RWPE2 (cell line): ENCODE data around the gene LCN1.

Experiments
- ATAC-seq: fragments of 200-7000 bp; cut with Tn5 transposase; 3 replicates; pipeline ENCODE4 v1.9.1; 2021; ENCODE audit warnings: low read depth
- DNase-seq: peaks from one replicate; pipeline ENCODE4 v3.0.0-alpha.2; 2020; ENCODE audit warnings: low spot score
- H3K27ac ChIP-seq: fragments of 450-650 bp; 2 replicates; pipeline ENCODE4 v1.5.1; 2017; ENCODE audit warnings: mild to moderate bottlenecking; ENCODE audit not compliant: poor library complexity, severe bottlenecking
- H3K27me3 ChIP-seq: fragments of 250-450 bp; sonication (Bioruptor Pico); 2 replicates; pipeline ENCODE4 v1.5.1; 2021; ENCODE audit warnings: mild to moderate bottlenecking, moderate library complexity; ENCODE audit not compliant: insufficient read depth, poor library complexity, severe bottlenecking
- H3K36me3 ChIP-seq: fragments of 250-450 bp; sonication (Bioruptor Pico); 2 replicates; pipeline ENCODE4 v1.5.1; 2020; ENCODE audit warnings: low read depth, mild to moderate bottlenecking, moderate library complexity
- H3K4me1 ChIP-seq: fragments of 250-450 bp; sonication (Bioruptor Pico); 2 replicates; pipeline ENCODE4 v1.5.1; 2021; ENCODE audit warnings: mild to moderate bottlenecking, moderate library complexity; ENCODE audit not compliant: insufficient read depth, poor library complexity, severe bottlenecking
- H3K4me3 ChIP-seq: fragments of 250-450 bp; sonication (Bioruptor Pico); 2 replicates; pipeline ENCODE4 v1.5.1; 2021; ENCODE audit warnings: mild to moderate bottlenecking, moderate library complexity; ENCODE audit not compliant: severe bottlenecking
- H3K9me3 ChIP-seq: fragments of 250-450 bp; sonication (Bioruptor Pico); 2 replicates; pipeline ENCODE4 v1.5.1; 2021; ENCODE audit warnings: mild to moderate bottlenecking, moderate library complexity; ENCODE audit not compliant: severe bottlenecking
- CTCF ChIP-seq: fragments of 450-650 bp; IDR thresholded peaks from one replicate; pipeline ENCODE4 v1.5.1; 2017; ENCODE audit warnings: mild to moderate bottlenecking, moderate library complexity; ENCODE audit not compliant: poor library complexity, severe bottlenecking

The LCN1 gene

GRCh38 chr9:135476561-135477355, 44.5 kb upstream of the LCN1 start:
- no peak overlapping the region for H3K4me3 ChIP-seq
- peak; percentile 30; the same call in 2 of the 3 replicates for ATAC-seq
- no peak overlapping the region for H3K27ac ChIP-seq
- H3K9me3 ChIP-seq: no peaks in the 10 kb centered on the region
- DNase-seq: no peak
- no peak for TF ChIP-seq CTCF
- H3K36me3 ChIP-seq: no peaks in the 10 kb centered on the region
- H3K4me1 ChIP-seq: no peaks in the 10 kb centered on the region
- H3K27me3 ChIP-seq: no peaks in the 10 kb centered on the region

DNA sequence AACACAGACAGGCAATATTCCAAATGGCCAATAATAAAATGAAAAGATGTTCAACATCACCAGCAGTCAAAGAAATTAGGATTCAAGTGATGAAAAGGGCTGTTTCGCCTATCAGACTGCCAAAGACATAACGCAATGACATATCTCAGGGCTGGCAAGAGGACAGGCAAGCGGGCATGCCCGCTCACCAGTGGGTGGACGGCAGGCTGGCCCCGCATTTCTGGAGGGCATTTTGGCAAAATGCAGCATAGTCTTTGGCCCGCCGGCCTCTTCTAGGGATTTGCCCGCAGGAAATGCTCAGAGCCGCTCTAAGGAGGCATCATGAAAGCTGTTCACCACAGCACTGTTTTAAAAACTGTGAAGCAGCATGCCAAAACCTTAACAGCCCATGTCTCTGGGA, 43.0 kb upstream of the LCN1 start:
- H3K4me3 ChIP-seq: no peak overlapping the region
- no peaks in the 10 kb centered on the region for H3K4me1 ChIP-seq
- peaks cover 5% of the 10 kb centered on the region for H3K36me3 ChIP-seq
- ATAC-seq (no peak), DNase-seq (no peak)
- H3K9me3 ChIP-seq: no peaks in the 10 kb centered on the region
- no peak overlapping the region for H3K27ac ChIP-seq
- no peaks in the 10 kb centered on the region for H3K27me3 ChIP-seq
- no peak for TF ChIP-seq CTCF

GRCh38 chr9:135478829-135479468, 42.3 kb upstream of the LCN1 start:
- no peaks in the 10 kb centered on the region for H3K4me1 ChIP-seq
- no peaks in the 10 kb centered on the region for H3K9me3 ChIP-seq
- DNase-seq: no peak
- H3K27me3 ChIP-seq: no peaks in the 10 kb centered on the region
- H3K4me3 ChIP-seq: peak overlapping the region; percentile 95
- H3K36me3 ChIP-seq: peaks cover 10% of the 10 kb centered on the region
- H3K27ac ChIP-seq: no peak overlapping the region
- ATAC-seq: peak; percentile 51; the same call in 2 of the 3 replicates
- peak; percentile 15 for TF ChIP-seq CTCF

GRCh38 chr9:135479469-135480052, 41.7 kb upstream of the LCN1 start, which contains the start of gene PPP1R26:
PPP1R26 (plus strand) TSS chr9:135479782; CDS start chr9:135484511, 4,729 bp downstream.
- Histone ChIP-seq H3K9me3 (no peaks in the 10 kb centered on the region), H3K27ac (peak within 1 kb of the TSS; percentile 26), H3K36me3 (peaks cover 16% of the 10 kb centered on the region), H3K27me3 (no peaks in the 10 kb centered on the region), H3K4me3 (peak within 1 kb of the TSS; percentile 95), H3K4me1 (no peaks in the 10 kb centered on the region)
- ATAC-seq: no peak
- no peak for TF ChIP-seq CTCF
- DNase-seq: no peak
